GM12873 (cell line): ENCODE data around the gene FSTL4.

Experiments
- TF ChIP-seq, protein P1 (sequence below): IDR thresholded peaks from 2 replicates; pipeline ENCODE4 v1.5.1; 2012; ENCODE audit warnings: low read depth, mild to moderate bottlenecking, moderate library complexity, low read length, control low read depth; ENCODE audit not compliant: insufficient read depth; ENCODE audit errors: missing control alignments

FSTL4 gene

GRCh38 chr5:133525126-133525525 is 87.2 kb downstream of the FSTL4 start:
- TF ChIP-seq, protein P1, sequence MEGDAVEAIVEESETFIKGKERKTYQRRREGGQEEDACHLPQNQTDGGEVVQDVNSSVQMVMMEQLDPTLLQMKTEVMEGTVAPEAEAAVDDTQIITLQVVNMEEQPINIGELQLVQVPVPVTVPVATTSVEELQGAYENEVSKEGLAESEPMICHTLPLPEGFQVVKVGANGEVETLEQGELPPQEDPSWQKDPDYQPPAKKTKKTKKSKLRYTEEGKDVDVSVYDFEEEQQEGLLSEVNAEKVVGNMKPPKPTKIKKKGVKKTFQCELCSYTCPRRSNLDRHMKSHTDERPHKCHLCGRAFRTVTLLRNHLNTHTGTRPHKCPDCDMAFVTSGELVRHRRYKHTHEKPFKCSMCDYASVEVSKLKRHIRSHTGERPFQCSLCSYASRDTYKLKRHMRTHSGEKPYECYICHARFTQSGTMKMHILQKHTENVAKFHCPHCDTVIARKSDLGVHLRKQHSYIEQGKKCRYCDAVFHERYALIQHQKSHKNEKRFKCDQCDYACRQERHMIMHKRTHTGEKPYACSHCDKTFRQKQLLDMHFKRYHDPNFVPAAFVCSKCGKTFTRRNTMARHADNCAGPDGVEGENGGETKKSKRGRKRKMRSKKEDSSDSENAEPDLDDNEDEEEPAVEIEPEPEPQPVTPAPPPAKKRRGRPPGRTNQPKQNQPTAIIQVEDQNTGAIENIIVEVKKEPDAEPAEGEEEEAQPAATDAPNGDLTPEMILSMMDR = no peak

- TF ChIP-seq, protein P1 = no peak
These were observed 87.7 kb downstream of the FSTL4 start for GRCh38 chr5:133524666-133525065.

- TF ChIP-seq, protein P1 = no peak
These were observed 88.3 kb downstream of the FSTL4 start for GRCh38 chr5:133523961-133524586.

GRCh38 chr5:133523013-133523658 is 89.2 kb downstream of the FSTL4 start:
- TF ChIP-seq, protein P1 = no peak

- TF ChIP-seq, protein P1 = no peak
These were observed 90.5 kb downstream of the FSTL4 start for GRCh38 chr5:133521801-133522200.

DNA sequence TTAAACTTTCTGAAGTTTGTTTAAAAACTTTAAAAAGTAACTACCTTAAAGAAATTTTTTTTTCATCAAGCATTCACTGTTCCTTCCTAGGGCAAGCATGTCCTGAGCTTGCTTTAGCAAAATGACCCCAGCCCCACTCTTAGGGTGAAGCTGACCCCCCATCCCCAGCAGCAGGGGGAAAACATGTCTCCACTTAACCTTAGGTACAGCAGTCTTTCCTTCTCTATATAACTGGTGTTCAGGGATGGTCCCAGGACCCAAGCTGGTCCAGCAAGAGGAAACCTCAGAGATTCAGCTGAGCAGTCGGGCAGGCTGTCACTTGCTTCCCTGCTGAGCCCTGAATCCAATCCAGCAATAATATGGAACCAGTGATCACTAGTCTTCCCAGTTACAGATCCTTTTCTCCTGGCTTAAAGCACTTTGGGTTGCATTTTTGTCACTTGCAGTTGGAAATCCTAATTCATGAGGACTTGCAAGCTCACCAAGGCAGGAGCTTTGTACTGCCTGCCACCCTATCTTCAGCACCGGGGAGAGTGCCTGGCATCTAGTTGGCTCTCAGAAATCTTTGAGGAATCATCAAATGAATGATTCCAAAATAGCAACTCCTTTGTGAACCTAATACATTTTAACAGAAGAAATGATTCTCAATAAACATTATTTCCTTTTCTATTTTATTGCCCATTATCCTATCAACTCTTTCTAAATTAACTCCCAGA is 91.2 kb downstream of the FSTL4 start:
- TF ChIP-seq, protein P1 = no peak

- TF ChIP-seq, protein P1 = no peak
These were observed 92.3 kb downstream of the FSTL4 start for GRCh38 chr5:133520062-133520461.
